ENCODE data around the gene MLN. TPM values are rescaled to one million over a fixed set of nuclear protein-coding genes. Genes with fewer than 3 reads are reported as not detected.

The MLN gene
- total RNA-seq, result not detected in 2 replicates

GRCh38 chr6:33803571-33804053, at the start of gene MLN:
Gene MLN (minus strand): TSS chr6:33804003. CDS start chr6:33801163, 2,840 bp downstream.

GRCh38 chr6:33788694-33789549, 14.9 kb downstream of the MLN start, which contains the start of gene LEMD2:
Gene LEMD2 (minus strand): TSS chr6:33789130. CDS start chr6:33789116, 14 bp downstream.

GRCh38 chr6:33746651-33747100, 57.1 kb downstream of the MLN start, which contains the start of gene IP6K3:
Gene IP6K3 (minus strand): TSS chr6:33746905. CDS start chr6:33735476, 11,429 bp downstream.

Other genes starting within 250 kb of the MLN start
- gene BAK1, start 223.7 kb downstream of the MLN start, total RNA-seq, result 20.8 and 25.3 TPM in 2 replicates
- 72.2 and 91.1 TPM in 2 replicates for gene ITPR3, start 182.7 kb downstream of the MLN start, total RNA-seq
- gene UQCC2, start 92.3 kb downstream of the MLN start, total RNA-seq, result 26.7 and 50.4 TPM in 2 replicates
- 0.98 and 8.2 TPM in 2 replicates for gene IP6K3, start 57.1 kb downstream of the MLN start, total RNA-seq
- 48.2 and 59.3 TPM in 2 replicates for gene LEMD2, start 14.9 kb downstream of the MLN start, total RNA-seq

All from mesangial cell (primary cell).